Tibial artery (tissue), 4 donors: ENCODE results near the gene YIPF4.
"Not testable (repeated sequence)": the region's sequence is repeated elsewhere in the genome, so short reads cannot be mapped to it uniquely, and the experiment has no call there.

Source experiments
- DNase-seq, 2 donors: peaks; one replicate each; pipeline ENCODE4 v3.0.0-alpha.2; 2019
- H3K27ac ChIP-seq, 2 donors: fragments of 200-600 bp; sonication (generic) in 1 of 2; 1 replicate in 1 of 2; 2 replicates in 1 of 2; pipeline ENCODE4 v1.5.1; 2018 to 2019; ENCODE audit warnings: mild to moderate bottlenecking in 1 of 2
- H3K27me3 ChIP-seq, 2 donors: fragments of 200-600 bp; sonication (generic) in 1 of 2; one replicate each; pipeline versions ENCODE4 v1.5.1 to v1.6.0; 2016 to 2019
- H3K36me3 ChIP-seq, 3 donors: fragments of 200-600 bp; sonication (generic) in 2 of 3; one replicate each; pipeline ENCODE4 v1.5.1; 2016 to 2019; ENCODE audit warnings: mild to moderate bottlenecking in 2 of 3
- H3K4me1 ChIP-seq, 4 donors: fragments of 200-600 bp; sonication (generic) in 2 of 4; 1 replicate in 3 of 4; 2 replicates in 1 of 4; pipeline ENCODE4 v1.5.1; 2016 to 2019
- H3K4me3 ChIP-seq, 2 donors: fragments of 200-600 bp; sonication (generic) in 1 of 2; 1 replicate in 1 of 2; 2 replicates in 1 of 2; pipeline ENCODE4 v1.5.1; 2018 to 2019; ENCODE audit warnings: mild to moderate bottlenecking in 2 of 2
- H3K9me3 ChIP-seq, 3 donors: fragments of 200-600 bp; sonication (generic) in 1 of 3; one replicate each; pipeline ENCODE4 v1.5.1; 2016 to 2019
- intact Hi-C: fragments of 100-400 bp; cut with DNase I; formaldehyde crosslinking; loops from one replicate; pipeline ENCODE4 v1.15.0; 2023; ENCODE audit warnings: low total_unique reads
- TF ChIP-seq, protein P1 (sequence below), 2 experiments: fragments of 200-600 bp in 1 of 2; fragments of 450-650 bp in 1 of 2; IDR thresholded peaks; one replicate each; pipeline ENCODE4 v1.5.1; 2017 to 2019; ENCODE audit warnings: antibody characterized with exemption in 2 of 2, mild to moderate bottlenecking in 1 of 2, moderate library complexity in 1 of 2

The YIPF4 gene

DNA sequence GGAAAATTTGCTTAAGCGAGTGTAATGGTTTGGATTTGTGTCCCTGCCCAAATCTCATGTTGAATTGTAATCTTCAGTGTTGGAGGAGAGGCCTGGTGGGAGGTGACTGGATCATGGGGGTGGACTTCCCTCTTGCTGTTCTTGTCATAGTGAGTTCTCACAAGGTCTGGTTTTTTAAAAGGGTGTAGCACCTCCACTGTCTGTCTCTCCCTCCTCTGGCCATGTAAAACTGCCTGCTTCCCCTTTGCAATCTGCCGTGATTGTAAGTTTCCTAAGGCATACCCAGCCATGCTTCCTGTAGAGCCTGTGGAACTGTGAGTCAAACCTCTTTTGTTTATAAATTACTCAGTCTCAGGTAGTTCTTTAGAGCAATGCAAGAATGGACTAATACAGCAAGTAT lies 6.6 kb downstream of the YIPF4 start:
- H3K36me3 ChIP-seq = peaks cover 0 to 17% (median 12%) of the 10 kb centered on the region in 3 donors
- no peaks in the 10 kb centered on the region for H3K9me3 ChIP-seq
- no peak for DNase-seq
- no peak overlapping the region for H3K27ac ChIP-seq
- TF ChIP-seq, protein P1, sequence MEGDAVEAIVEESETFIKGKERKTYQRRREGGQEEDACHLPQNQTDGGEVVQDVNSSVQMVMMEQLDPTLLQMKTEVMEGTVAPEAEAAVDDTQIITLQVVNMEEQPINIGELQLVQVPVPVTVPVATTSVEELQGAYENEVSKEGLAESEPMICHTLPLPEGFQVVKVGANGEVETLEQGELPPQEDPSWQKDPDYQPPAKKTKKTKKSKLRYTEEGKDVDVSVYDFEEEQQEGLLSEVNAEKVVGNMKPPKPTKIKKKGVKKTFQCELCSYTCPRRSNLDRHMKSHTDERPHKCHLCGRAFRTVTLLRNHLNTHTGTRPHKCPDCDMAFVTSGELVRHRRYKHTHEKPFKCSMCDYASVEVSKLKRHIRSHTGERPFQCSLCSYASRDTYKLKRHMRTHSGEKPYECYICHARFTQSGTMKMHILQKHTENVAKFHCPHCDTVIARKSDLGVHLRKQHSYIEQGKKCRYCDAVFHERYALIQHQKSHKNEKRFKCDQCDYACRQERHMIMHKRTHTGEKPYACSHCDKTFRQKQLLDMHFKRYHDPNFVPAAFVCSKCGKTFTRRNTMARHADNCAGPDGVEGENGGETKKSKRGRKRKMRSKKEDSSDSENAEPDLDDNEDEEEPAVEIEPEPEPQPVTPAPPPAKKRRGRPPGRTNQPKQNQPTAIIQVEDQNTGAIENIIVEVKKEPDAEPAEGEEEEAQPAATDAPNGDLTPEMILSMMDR (IDR thresholded peaks at IDR 0.05) = no peak
- H3K4me3 ChIP-seq = no peak overlapping the region
- no peaks in the 10 kb centered on the region for H3K27me3 ChIP-seq
- intact Hi-C loops = no loop called here
- peaks cover 0 to 54% (median 24%) of the 10 kb centered on the region in 4 donors for H3K4me1 ChIP-seq

DNA sequence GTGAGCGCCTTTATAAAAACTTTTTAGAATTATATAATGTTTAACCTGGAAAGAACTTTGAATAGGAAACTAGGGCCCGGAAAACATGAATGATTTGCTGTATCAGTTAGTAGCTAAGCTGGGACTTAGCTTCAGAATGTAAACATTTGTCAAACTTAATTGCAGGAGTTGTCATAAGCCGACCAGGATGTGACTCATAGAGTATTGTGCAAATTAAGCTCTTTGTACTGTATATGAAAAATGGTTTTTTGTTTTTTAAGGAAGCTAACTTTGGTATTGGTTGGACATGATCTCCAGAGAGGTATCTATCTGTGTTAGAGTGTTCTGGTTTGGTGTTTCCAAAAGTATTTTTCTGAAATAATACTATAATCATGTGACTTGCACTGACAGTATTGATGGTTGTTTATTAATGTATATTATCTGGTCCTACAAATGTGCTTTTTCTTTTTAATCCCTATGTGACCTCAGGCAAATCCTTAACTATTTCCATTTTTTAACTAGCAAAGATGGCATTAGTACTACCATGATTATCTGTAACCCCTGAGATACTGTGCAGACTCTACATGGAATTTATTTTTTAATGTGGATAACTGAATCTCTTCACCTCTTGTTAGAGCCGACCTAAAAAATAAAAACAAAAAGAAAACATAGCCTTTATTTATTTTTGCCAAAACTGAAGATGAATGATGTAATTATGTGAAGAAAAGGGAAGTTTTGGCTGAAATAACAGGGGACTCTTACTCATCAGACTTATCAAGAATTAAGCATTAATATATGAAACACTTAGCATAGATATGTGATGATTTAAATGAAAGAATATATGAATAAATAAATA lies 11.7 kb downstream of the YIPF4 start:
- Histone ChIP-seq H3K4me1 (peaks cover 0 to 29% (median 11%) of the 10 kb centered on the region in 4 donors), H3K27ac (no peak overlapping the region), H3K4me3 (no peak overlapping the region), H3K36me3 (peaks cover 4 to 28% (median 18%) of the 10 kb centered on the region in 3 donors), H3K9me3 (no peaks in the 10 kb centered on the region), H3K27me3 (no peaks in the 10 kb centered on the region)
- DNase-seq = no peak
- intact Hi-C loops = no loop called here
- TF ChIP-seq, protein P1 (IDR thresholded peaks at IDR 0.05) = no peak

- no peak for DNase-seq
- H3K4me1 ChIP-seq = peaks cover 0 to 25% (median 8%) of the 10 kb centered on the region in 4 donors
- intact Hi-C loops = no loop called here
- H3K27me3 ChIP-seq = no peaks in the 10 kb centered on the region
- TF ChIP-seq, protein P1 (IDR thresholded peaks at IDR 0.05) = no peak
- no peak overlapping the region for H3K4me3 ChIP-seq
- H3K36me3 ChIP-seq = peaks cover 7 to 26% (median 21%) of the 10 kb centered on the region in 3 donors
- no peaks in the 10 kb centered on the region for H3K9me3 ChIP-seq
- H3K27ac ChIP-seq = no peak overlapping the region
Observed at GRCh38 chr2:32290000-32290339, 12.3 kb downstream of the YIPF4 start.

DNA sequence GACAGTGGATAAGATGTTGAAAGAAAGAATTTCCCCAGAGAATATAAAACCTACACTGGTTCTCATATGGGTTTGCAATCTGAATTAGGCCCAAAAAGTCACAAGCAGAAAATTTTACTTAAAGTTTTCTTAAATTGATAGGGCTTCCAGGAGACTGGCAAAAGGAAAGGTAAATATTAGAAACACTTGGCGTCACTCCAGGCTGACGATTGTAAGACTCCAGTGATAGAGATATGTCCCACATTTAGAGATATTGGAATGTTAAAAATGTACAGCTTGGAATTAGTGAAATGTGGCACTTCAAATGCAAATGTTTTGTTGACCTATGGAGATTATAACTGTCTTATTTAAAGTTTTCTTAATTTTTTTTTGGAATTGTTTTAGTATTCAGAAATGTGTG lies 14.0 kb downstream of the YIPF4 start:
- H3K27ac ChIP-seq = no peak overlapping the region
- TF ChIP-seq, protein P1 (IDR thresholded peaks at IDR 0.05) = no peak
- H3K4me1 ChIP-seq = peaks cover 0 to 25% (median 8%) of the 10 kb centered on the region in 4 donors
- no peaks in the 10 kb centered on the region for H3K9me3 ChIP-seq
- H3K4me3 ChIP-seq = no peak overlapping the region
- H3K36me3 ChIP-seq = peaks cover 15 to 44% (median 31%) of the 10 kb centered on the region in 3 donors
- intact Hi-C loops = no loop called here
- no peak for DNase-seq
- no peaks in the 10 kb centered on the region for H3K27me3 ChIP-seq

- H3K27me3 ChIP-seq, intact Hi-C loops, DNase-seq, H3K27ac ChIP-seq, H3K4me3 ChIP-seq, H3K9me3 ChIP-seq: not testable (repeated sequence)
- Histone ChIP-seq H3K4me1 (peaks cover 0 to 18% (median 7%) of the 10 kb centered on the region in 4 donors), H3K36me3 (peaks cover 19 to 58% (median 40%) of the 10 kb centered on the region in 3 donors)
Observed at GRCh38 chr2:32293493-32293892, 15.8 kb downstream of the YIPF4 start.

- intact Hi-C loops = not testable (repeated sequence)
Observed at GRCh38 chr2:32293966-32294562, 16.4 kb downstream of the YIPF4 start.

More at GRCh38 chr2:32293966-32294562, 16.4 kb downstream of the YIPF4 start:
- H3K9me3 ChIP-seq, H3K4me3 ChIP-seq, DNase-seq, H3K27ac ChIP-seq, H3K27me3 ChIP-seq: not testable (repeated sequence)
- peaks cover 22 to 64% (median 46%) of the 10 kb centered on the region in 3 donors for H3K36me3 ChIP-seq
- peaks cover 0 to 12% (median 2%) of the 10 kb centered on the region in 4 donors for H3K4me1 ChIP-seq
